NCI-H2196 (cell line): Measurements from ENCODE around the gene NUBP2.

ENCODE experiments used
- DNase-seq: peaks from one replicate; lab custom pipeline; 2025; ENCODE audit not compliant: unreplicated experiment; lab: John Stamatoyannopoulos, UW

NUBP2 gene

DNA sequence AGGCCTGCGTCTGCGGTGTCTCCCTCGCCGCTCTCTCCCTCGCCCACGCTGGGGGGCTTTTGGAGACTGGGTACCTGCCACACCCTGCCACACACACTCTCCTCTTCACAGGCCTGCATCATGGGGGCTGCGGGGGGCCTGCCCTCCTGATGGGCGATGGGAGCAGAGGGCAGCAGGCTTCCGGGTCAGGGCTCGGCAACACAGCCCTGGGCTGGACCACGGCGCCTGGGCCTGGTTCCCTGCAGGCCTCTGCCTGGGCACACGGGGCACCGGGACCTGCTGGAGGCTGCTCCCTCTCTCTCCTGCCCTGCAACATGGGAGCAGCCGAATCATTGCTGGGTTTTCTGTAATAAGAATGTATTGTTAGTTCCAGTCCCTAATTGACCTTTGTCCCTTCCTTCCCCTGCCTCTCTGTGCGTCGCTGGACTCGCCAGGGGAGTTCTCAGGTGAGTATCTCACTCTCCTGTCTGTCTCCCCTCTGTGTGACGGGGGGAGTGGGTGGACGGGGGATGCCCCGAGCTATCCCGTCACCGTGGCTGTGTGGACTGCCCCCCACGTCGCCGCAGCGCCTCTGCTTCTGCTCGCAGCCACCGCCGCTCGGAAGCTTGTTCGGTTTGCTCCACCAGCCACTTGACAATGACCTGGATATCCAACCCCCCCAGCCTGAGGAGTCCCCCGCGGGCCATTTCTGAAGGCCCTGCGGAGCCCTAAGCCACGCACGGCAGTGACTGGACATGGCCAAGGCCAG, 24.9 kb upstream of the NUBP2 start:
- DNase-seq, result no peak

DNA sequence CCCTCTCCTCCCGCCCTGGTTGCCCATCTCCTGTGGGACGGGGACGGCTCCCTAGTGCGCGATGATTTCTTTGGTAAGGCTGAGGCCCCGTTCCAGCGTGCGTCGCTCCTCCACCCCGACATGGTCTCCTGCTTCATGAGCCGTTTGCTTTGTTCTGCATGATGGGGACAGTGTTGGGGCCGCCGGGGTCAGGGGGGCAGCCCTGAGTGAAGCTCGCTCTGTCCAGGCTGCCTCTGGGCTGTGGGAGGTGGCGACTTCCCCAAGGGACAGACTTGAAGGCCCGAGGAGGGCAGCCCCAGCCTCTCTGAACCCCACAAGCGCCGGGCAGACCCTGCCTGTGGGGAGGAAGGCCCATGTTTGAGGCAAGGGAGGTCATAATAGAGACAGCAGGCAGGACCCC, 23.8 kb upstream of the NUBP2 start:
- DNase-seq, result no peak

DNA sequence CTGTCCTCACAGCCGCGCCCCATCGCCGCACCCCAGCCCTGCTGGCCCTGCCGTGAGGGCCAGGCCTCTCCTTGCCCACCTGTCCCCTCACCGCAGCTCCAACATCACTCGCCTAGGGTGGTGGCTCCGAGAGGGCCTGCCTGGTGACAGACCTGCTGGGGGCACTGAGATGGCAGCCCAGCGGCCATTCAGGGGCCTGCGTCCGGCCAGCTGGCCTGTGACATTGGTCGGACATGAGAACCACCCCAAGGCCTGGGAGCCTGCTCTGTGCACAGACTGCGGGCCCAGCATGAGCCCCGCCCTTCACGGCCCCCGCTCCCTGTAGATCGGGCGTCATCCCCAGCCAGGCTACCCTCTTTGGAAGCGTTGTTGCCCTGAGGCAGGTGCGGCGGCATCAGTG, 23.2 kb upstream of the NUBP2 start:
- no peak for DNase-seq

DNA sequence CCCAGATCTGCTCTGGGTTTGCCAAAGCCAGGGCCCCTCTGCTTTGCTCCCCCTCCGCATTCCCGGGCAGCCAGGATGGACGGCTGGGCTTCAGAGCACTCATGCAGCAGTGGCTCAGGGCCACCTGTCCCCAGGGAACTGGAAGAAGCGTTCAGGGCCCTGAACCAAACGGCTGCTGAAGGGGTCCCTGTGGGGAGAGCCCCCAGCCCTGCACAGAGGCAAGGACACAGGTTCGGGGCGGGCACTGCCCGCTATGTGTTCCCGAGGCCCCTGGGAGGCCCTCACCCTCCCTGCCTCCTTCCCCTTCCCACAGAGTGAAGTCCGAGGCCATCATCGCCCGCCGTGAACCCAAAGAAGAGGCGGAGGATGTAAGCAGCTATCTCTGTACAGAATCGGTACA, 21.8 kb upstream of the NUBP2 start:
- no peak for DNase-seq

DNA sequence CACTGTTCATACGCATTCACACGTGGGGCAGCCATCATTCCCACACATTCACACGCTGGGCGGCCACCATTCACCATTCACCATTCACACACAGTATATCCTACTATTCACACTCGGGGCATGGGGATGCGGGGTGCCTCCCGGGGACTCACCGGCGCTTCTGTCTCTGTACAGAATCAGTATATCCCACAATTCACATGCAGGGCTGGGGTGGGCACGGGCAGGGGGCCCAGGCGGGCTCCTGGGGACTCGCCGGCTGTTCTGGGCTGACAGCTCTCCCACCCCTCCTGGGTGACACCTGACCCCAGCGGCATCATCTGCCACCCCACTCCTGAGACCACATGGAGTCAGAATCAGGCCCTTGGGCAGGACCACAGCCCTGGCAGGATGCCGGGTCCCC, 21.0 kb upstream of the NUBP2 start:
- no peak for DNase-seq

DNA sequence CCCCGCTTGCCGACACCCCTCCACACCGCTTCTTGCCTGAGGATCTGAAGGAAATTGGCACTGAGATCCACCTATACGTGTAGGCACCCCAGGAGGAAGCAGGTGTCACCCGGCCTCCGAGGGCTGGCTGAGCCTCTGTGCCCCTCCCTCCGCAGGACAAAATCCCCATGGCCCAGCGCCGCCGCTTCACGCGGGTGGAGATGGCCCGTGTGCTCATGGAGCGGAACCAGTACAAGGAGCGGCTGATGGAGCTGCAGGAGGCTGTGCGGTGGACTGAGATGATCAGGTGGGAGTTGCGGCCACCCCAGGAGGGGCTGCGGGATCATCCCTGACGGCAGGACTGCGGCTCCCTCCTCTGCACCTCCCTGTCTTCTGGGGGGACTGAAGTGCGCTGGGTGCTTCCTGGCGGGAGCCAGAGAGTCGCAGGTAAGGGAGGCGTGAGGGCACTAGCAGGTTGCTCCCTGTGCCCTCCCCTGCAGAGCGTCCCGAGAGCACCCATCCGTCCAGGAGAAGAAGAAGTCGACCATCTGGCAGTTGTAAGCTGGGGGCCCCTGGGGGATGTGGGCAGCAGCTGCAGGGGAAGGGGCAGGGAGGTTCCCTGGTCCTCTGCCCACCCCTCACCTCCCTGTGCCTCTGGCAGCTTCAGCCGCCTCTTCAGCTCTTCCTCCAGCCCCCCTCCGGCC, 20.4 kb upstream of the NUBP2 start:
- DNase-seq, result no peak

DNA sequence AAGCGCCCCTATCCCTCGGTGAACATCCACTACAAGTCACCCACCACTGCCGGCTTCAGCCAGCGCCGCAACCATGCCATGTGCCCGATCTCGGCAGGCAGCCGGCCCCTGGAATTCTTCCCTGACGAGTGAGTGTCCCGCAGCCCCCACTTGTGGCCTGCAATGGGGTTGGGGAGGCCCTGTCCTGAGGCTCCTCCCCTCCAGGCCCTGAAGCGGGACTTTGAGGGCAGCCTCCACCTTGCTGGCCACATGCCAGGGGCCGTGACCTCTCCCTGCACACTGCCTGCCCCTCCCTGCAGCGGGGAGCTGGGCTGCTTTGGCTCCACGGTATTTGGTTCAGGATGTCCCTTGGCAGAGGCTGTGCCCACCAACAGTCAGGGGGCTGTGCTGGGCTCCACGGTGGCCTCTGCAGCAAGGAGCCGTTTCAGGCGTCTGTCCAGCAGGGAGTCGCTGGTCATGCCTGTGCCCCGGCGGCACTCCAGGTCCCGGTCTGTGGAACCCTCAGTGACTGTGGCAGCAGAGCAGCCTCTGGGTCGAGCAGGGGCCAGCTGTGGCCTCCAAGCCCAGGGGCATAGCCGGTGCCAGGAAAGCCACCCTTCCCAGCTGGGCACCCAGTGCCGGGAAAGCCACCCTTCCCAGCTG, 19.8 kb upstream of the NUBP2 start:
- DNase-seq, result no peak

DNA sequence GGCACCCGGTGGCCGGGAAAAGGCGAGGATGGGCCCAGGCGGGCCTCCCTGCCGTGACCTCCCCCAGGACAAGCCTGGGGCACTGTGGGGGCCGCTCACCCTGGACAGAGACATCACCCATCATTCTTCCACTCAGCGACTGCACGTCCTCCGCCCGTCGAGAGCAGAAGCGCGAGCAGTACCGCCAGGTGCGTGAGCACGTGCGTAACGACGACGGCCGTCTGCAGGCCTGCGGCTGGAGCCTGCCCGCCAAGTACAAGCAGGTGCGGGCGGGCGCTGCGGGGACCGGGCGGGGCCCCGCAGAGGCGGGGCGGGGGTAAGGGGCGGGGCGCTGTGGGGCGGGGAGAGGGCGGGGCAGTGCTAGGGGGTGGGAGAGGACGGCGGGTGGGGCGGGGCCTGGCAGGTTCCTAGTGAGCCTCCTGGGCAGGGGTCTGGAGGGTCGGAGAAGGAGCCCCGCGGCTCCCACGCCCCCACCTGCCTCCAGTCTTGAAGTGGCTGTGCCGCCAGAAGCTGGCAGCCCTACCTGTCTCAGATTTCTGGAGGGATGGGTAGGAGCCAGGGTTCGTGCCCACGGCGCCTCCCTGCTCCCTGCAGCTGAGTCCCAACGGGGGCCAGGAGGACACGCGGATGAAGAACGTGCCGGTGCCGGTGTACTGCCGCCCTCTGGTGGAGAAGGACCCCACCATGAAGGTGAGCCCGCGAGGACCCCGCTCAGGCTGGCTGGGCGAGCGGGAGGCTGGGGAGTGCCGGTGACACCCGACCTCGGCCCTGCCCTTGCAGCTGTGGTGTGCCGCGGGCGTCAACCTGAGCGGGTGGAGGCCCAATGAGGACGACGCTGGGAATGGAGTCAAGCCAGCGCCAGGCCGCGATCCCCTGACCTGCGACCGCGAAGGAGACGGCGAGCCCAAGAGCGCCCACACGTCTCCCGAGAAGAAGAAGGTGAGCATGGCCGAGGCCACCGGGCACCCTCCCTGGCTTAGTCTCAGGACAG, 18.9 kb upstream of the NUBP2 start:
- DNase-seq, result no peak

DNA sequence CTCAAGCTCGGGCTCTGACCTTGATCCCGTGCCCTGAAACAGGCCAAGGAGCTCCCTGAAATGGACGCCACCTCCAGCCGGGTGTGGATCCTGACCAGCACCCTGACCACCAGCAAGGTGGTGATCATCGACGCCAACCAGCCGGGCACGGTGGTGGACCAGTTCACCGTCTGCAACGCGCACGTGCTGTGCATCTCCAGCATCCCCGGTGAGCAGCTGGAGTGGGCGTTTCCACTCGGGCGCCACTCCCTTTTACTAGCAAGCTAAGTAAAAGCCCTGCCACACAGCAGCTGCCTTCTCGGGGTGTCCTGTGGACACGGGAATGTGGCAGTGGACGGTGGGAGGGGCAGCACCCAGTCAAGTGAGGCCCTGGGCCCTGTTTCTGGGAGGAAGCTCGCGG, 17.8 kb upstream of the NUBP2 start:
- no peak for DNase-seq

DNA sequence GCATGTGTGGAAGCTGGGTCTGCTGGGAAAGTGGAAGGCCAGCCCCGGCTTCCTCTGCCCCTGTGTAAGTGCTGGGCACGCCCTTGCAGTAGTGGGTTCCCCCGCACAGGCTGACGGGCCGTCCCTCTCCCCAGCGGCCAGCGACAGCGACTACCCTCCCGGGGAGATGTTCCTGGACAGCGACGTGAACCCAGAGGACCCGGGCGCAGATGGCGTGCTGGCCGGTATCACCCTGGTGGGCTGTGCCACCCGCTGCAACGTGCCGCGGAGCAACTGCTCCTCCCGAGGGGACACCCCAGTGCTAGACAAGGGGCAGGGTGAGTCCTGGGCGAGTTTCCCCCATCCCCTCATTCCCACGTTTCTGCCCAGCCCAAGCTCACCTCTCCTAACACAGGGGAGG, 16.9 kb upstream of the NUBP2 start:
- DNase-seq, result no peak

DNA sequence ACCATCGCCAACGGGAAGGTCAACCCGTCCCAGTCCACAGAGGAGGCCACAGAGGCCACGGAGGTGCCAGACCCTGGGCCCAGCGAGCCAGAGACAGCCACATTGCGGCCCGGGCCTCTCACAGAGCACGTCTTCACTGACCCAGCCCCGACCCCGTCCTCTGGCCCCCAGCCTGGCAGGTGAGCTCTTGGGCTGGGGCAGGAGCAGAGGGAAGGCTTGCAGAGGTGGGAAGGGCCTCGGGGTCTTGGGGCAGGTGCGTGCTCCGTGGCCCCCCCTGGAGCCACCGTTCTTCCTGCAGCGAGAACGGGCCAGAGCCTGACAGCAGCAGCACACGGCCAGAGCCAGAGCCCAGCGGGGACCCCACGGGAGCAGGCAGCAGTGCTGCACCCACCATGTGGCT, 16.5 kb upstream of the NUBP2 start:
- DNase-seq, result no peak

DNA sequence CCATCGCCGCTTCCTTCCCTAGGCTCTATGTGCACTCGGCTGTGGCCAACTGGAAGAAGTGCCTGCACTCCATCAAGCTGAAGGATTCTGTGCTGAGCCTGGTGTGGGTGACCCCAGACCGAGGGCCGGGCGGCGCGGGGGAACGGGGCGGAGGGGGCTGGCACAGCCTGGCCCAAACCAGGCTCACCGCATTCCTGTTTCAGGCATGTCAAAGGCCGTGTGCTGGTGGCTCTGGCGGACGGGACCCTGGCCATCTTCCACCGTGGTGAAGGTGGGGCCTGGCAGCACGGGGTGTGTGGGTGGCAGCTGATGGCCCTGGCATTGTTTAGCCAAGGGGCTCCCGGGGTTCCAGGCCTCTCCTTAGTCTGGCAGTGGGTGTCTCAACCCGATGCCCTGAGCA, 16.1 kb upstream of the NUBP2 start:
- no peak for DNase-seq

DNA sequence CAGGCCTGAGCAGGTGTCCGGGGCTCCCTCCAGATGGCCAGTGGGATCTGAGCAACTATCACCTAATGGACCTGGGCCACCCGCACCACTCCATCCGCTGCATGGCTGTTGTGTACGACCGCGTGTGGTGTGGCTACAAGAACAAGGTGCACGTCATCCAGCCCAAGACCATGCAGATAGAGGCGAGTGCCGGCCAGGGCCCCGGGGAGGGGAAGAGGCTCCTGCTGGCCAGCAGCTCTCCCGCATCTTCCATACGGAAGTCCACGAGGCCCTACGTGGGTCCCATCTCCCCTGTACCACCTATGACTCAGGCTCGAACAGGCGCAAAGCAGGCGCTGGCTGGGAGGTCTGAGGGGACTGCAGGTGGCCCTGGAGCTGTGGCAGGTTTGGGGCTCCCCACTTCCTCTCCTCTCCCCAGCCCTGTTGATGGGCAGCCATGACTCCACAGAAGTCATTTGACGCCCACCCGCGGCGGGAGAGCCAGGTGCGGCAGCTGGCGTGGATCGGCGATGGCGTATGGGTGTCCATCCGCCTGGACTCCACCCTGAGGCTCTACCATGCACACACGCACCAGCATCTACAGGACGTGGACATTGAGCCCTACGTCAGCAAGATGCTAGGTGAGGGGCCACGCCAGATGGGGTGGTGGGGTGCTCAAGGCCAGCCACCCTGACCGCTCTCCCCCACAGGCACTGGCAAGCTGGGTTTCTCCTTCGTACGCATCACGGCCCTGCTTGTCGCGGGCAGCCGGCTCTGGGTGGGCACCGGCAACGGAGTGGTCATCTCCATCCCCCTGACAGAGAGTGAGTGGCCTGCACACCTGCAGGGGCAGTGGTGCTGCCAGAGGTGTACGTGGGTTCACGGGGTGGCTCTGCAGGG, 15.4 kb upstream of the NUBP2 start:
- no peak for DNase-seq

DNA sequence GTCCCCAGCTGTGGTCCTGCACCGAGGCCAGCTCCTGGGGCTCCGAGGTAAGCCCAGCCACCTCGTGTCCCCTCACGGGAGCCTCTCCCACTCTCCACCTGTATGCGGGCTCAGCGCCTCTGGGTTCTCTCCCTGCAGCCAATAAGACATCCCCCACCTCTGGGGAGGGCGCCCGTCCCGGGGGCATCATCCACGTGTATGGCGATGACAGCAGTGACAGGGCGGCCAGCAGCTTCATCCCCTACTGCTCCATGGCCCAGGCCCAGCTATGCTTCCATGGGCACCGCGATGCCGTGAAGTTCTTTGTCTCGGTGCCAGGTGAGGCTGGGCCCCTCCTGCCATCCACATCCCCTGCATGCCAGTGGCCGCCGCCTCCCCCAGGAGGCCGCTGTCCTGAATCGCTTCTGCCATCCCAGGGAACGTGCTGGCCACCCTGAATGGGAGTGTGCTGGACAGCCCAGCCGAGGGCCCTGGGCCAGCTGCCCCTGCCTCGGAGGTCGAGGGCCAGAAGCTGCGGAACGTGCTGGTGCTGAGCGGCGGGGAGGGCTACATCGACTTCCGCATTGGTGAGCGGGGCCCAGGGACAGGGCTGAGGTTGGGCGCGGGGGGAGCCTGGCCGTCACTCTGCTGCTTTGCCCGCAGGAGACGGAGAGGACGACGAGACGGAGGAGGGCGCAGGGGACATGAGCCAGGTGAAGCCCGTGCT, 14.5 kb upstream of the NUBP2 start:
- no peak for DNase-seq

DNA sequence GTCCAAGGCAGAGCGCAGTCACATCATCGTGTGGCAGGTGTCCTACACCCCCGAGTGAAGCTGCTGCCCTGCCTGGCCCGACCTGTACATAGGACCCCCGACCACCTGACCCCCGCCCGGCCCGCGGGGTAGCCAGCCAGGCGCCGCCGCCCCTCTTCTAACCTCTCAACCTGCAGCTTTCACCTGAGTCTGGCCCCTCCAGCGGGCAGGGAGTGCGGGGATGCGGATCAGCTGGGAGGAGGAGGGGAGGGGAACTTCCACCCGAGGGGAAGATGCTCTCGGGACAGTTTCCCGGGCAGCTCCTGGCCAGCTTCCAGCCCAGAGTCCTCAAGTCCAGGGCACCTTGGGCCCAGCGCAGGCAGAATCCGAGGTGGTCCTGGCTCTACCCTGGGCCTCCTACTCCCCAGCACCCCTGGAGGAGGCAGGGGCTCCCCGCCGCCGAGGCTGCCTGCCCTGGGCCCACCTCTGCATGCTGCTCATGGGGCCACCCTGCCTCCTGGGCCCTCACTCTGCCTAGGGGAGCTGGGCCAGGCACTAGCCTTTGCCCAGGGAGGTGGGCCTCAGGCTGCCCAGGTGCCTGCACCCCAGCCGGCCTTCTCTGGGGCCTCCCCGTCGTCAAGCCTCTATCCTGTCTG, 13.9 kb upstream of the NUBP2 start:
- no peak for DNase-seq

DNA sequence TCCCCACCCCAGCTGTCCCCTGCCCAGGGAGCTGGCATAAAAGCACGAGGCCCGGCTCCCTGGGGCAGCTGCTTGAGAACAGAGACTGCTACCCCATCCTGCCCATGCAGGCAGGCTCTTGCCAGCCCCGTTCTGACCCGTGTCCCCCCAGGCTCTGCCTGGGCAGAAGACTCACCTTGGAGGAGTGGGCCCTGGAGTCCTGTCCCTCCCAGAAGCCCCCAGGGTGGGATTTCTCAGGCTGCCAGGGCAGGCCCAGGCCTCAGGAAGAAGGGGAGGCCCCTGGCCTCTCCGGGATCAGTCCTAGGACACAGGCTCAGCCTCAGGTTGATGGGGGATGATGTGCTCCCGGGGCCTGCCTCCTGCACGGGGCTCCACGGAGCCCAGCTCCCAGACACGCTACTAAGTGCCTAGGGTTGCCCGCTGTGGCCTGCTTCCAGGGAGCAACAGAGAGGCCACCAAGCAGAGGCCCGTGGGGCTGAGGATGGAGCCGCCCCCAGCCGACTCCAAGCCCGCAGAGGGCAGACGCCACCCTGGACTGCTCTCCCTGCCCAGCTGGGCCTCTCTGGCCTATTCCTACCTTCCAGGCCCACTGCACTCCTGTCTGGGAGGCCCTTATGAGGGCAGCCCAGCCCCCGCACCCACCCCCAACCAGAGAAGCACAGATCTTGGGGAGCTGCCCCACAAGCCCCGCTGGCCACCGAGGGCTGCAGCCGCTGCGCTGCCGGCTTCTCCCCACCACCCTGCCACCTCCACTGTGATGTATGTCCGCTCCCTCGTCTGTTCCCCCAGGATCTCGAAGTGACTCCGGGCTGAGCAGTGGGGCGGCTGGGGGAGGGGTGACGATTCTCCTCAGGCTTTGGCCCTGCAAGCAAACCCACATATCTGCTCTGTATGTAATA, 13.1 kb upstream of the NUBP2 start:
- DNase-seq, result no peak

DNA sequence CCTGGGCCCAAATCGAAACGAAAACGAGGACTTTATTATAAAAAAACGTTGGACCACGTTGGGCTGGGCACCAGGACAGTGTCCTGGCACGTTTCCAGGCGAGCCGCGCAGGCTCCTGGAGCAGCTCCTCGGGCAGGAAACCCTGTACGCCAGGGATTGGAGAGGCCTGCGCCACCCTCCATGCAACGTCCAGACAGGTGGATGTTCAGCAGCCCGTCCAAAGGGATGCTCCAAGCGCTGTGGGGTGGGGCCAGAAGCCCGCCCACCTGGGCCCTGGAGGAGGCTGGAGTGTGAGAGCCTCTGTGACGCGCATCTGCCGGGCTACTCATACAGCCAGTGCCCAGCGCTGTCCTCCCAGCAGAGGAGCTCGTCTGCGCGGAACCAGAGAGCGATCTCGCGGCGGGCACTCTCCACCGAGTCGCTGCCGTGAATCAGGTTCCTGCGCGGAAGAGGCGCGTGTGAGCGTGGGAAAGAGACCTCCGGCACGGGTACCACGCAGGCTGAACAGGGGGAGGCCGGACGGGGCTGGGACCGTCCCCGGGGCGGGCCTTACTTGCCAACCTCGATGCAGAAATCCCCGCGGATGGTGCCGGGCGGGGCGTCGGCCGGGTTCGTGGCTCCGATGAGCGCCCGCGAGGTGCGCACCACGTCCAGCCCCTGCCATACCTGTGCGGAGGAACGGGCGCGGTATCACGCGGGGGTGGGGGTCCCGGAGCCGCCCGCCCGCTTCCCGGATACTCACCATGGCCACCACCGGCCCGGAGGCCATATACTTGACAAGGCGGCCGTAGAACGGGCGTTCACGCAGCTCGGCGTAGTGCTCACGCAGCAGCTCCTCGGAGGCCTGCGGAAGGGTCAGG, 12.2 kb upstream of the NUBP2 start:
- DNase-seq, result peak; percentile 93
